ENCODE results near the gene USP17L18.
"Not testable (repeated sequence)": the region's sequence is repeated elsewhere in the genome, so short reads cannot be mapped to it uniquely, and the experiment has no call there.

Gene USP17L18, protein sequence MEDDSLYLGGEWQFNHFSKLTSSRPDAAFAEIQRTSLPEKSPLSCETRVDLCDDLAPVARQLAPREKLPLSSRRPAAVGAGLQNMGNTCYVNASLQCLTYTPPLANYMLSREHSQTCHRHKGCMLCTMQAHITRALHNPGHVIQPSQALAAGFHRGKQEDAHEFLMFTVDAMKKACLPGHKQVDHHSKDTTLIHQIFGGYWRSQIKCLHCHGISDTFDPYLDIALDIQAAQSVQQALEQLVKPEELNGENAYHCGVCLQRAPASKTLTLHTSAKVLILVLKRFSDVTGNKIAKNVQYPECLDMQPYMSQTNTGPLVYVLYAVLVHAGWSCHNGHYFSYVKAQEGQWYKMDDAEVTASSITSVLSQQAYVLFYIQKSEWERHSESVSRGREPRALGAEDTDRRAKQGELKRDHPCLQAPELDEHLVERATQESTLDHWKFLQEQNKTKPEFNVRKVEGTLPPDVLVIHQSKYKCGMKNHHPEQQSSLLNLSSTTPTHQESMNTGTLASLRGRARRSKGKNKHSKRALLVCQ

GRCh38 chr4:9247953-9248680 lies at the start of gene USP17L18:
TSS of gene USP17L18 (plus strand) at chr4:9248630. CDS start at chr4:9248630, 0 bp downstream.
- DNase-seq (ENCODE audit: low read depth) = not testable (repeated sequence)

GRCh38 chr4:9210357-9210756 lies 38.1 kb upstream of the USP17L18 start, which contains the start of gene USP17L10:
TSS of gene USP17L10 (plus strand) at chr4:9210657. CDS start at chr4:9210657, 0 bp downstream.
- not testable (repeated sequence) for DNase-seq (ENCODE audit: low read depth)

- not testable (repeated sequence) for DNase-seq (ENCODE audit: low read depth)
Observed at GRCh38 chr4:9214701-9215100, 33.7 kb upstream of the USP17L18 start.

DNA sequence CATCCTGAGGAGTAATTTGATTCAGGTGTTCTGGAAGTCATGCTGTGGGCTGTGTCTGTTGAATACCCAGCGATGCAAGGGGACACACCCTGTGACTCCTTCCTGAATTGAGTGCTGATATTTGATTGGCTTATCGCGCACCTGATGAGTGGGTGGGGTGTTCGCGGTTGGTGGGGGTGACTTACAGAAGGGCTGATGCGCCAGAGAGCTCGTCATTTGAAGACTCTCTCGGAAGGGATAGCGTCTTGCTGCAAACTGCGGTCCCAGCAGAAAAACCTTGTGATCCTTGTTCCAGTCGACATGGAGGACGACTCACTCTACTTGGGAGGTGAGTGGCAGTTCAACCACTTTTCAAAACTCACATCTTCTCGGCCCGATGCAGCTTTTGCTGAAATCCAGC lies 33.3 kb upstream of the USP17L18 start, which contains the start of gene USP17L11:
Gene USP17L11, plus strand, starts transcription at position 301 of the 400 bp plus-strand sequence. Its CDS starts 0 bp downstream, at position 301.
- not testable (repeated sequence) for DNase-seq (ENCODE audit: low read depth)

- DNase-seq (ENCODE audit: low read depth) = not testable (repeated sequence)
Observed at GRCh38 chr4:9219852-9220251, 28.6 kb upstream of the USP17L18 start, which contains the start of gene USP17L12. TSS of gene USP17L12 (plus strand) at chr4:9220152. CDS start at chr4:9220152, 0 bp downstream.

DNA sequence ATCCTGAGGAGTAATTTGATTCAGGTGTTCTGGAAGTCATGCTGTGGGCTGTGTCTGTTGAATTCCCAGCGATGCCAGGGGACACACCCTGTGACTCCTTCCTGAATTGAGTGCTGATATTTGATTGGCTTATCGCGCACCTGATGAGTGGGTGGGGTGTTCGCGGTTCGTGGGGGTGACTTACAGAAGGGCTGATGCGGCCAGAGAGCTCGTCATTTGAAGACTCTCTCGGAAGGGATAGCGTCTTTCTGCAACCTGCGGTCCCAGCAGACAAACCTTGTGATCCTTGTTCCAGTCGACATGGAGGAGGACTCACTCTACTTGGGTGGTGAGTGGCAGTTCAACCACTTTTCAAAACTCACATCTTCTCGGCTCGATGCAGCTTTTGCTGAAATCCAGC lies 23.8 kb upstream of the USP17L18 start, which contains the start of gene USP17L13:
Gene USP17L13, plus strand, starts transcription at position 301 of the 400 bp plus-strand sequence. Its CDS starts 0 bp downstream, at position 301.
- DNase-seq (ENCODE audit: low read depth) = not testable (repeated sequence)

DNA sequence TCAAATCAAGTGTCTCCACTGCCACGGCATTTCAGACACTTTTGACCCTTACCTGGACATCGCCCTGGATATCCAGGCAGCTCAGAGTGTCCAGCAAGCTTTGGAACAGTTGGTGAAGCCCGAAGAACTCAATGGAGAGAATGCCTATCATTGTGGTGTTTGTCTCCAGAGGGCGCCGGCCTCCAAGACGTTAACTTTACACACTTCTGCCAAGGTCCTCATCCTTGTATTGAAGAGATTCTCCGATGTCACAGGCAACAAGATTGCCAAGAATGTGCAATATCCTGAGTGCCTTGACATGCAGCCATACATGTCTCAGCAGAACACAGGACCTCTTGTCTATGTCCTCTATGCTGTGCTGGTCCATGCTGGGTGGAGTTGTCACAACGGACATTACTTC lies 18.2 kb upstream of the USP17L18 start:
- not testable (repeated sequence) for DNase-seq (ENCODE audit: low read depth)

GRCh38 chr4:9234085-9234484 lies 14.3 kb upstream of the USP17L18 start, which contains the start of gene USP17L15:
TSS of gene USP17L15 (plus strand) at chr4:9234385. CDS start at chr4:9234385, 0 bp downstream.
- not testable (repeated sequence) for DNase-seq (ENCODE audit: low read depth)

DNA sequence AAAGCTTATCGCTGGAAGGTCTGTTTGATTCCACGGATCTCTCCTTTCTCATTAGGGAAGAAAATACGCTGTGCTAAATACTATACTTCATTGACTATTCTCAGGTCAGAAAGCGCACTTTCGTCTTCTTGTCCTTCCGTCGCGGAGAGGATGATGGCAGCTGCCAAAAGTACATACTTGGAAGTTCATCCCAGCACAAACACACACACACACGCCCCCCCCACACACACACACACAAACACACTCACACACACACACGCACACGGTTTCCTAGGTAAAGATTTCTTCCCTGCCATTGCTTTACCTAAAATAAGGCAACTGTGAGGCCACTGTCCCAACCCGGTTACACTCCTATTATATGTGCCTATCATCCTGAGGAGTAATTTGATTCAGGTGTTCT lies 10.0 kb upstream of the USP17L18 start:
- DNase-seq (ENCODE audit: low read depth) = not testable (repeated sequence)

DNA sequence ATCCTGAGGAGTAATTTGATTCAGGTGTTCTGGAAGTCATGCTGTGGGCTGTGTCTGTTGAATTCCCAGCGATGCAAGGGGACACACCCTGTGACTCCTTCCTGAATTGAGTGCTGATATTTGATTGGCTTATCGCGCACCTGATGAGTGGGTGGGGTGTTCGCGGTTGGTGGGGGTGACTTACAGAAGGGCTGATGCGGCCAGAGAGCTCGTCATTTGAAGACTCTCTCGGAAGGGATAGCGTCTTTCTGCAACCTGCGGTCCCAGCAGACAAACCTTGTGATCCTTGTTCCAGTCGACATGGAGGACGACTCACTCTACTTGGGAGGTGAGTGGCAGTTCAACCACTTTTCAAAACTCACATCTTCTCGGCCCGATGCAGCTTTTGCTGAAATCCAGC lies 4.9 kb upstream of the USP17L18 start, which contains the start of gene USP17L17:
Gene USP17L17, plus strand, starts transcription at position 301 of the 400 bp plus-strand sequence. Its CDS starts 0 bp downstream, at position 301.
- DNase-seq (ENCODE audit: low read depth) = not testable (repeated sequence)

DNA sequence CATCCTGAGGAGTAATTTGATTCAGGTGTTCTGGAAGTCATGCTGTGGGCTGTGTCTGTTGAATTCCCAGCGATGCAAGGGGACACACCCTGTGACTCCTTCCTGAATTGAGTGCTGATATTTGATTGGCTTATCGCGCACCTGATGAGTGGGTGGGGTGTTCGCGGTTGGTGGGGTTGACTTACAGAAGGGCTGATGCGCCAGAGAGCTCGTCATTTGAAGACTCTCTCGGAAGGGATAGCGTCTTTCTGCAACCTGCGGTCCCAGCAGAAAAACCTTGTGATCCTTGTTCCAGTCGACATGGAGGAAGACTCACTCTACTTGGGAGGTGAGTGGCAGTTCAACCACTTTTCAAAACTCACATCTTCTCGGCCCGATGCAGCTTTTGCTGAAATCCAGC lies 4.6 kb downstream of the USP17L18 start, which contains the start of gene USP17L19:
Gene USP17L19, plus strand, starts transcription at position 301 of the 400 bp plus-strand sequence. Its CDS starts 0 bp downstream, at position 301.
- DNase-seq (ENCODE audit: low read depth) = not testable (repeated sequence)

DNA sequence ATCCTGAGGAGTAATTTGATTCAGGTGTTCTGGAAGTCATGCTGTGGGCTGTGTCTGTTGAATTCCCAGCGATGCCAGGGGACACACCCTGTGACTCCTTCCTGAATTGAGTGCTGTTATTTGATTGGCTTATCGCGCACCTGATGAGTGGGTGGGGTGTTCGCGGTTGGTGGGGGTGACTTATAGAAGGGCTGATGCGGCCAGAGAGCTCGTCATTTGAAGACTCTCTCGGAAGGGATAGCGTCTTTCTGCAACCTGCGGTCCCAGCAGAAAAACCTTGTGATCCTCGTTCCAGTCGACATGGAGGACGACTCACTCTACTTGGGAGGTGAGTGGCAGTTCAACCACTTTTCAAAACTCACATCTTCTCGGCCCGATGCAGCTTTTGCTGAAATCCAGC lies 9.4 kb downstream of the USP17L18 start, which contains the start of gene USP17L20:
Gene USP17L20, plus strand, starts transcription at position 301 of the 400 bp plus-strand sequence. Its CDS starts 0 bp downstream, at position 301.
- not testable (repeated sequence) for DNase-seq (ENCODE audit: low read depth)

DNA sequence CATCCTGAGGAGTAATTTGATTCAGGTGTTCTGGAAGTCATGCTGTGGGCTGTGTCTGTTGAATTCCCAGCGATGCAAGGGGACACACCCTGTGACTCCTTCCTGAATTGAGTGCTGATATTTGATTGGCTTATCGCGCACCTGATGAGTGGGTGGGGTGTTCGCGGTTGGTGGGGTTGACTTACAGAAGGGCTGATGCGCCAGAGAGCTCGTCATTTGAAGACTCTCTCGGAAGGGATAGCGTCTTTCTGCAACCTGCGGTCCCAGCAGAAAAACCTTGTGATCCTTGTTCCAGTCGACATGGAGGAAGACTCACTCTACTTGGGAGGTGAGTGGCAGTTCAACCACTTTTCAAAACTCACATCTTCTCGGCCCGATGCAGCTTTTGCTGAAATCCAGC lies 14.1 kb downstream of the USP17L18 start, which contains the start of gene USP17L21:
Gene USP17L21, plus strand, starts transcription at position 301 of the 400 bp plus-strand sequence. Its CDS starts 0 bp downstream, at position 301.
- DNase-seq (ENCODE audit: low read depth) = not testable (repeated sequence)

GRCh38 chr4:9267319-9267718 lies 18.9 kb downstream of the USP17L18 start, which contains the start of gene USP17L22:
TSS of gene USP17L22 (plus strand) at chr4:9267619. CDS start at chr4:9267619, 0 bp downstream.
- not testable (repeated sequence) for DNase-seq (ENCODE audit: low read depth)

DNA sequence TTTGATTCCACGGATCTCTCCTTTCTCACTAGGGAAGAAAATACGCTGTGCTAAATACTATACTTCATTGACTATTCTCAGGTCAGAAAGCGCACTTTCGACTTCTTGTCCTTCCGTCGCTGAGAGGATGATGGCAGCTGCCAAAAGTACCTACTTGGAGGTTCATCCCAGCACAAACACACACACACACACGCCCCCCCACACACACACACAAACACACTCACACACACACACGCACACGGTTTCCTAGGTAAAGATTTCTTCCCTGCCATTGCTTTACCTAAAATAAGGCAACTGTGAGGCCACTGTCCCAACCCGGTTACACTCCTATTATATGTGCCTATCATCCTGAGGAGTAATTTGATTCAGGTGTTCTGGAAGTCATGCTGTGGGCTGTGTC lies 23.3 kb downstream of the USP17L18 start:
- not testable (repeated sequence) for DNase-seq (ENCODE audit: low read depth)
